Measurements from ENCODE around the gene ANKRD66. TPM values are rescaled to one million over a fixed set of nuclear protein-coding genes. Genes with fewer than 3 reads are reported as not detected.

ANKRD66 gene
- total RNA-seq, 5 donors from 2014 or later (not counting 1 experiment from before 2014, with no cell fraction given) = not detected

DNA sequence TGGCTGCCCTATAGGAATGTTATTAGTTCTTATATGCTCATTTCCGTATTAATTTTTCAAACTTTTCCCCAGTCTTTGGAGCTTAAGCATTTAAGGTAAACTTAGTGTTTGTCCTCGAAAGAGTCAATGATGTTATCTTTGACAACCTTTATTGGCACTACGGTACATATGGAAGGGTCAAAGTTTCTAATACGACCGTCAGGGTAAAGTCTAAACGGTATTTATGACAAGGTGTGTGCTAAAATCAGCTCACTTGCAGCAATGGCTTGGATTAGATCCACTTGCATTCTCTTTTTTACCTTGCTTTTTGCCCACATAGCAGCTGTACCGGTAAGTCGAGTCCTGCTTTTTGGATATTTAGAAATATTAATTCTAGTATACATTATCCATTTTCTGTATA lies 46.4 kb downstream of the ANKRD66 start, which contains the start of gene MEP1A:
Gene MEP1A (plus strand): TSS at position 252 of the 400 bp plus-strand sequence. CDS start 10 bp downstream, at position 262.
- Histone ChIP-seq H3K27ac (ENCODE audit: low read length) (no peak within 1 kb of the TSS), H3K4me1 (ENCODE audit: control insufficient read depth in 1 of 2, extremely low read depth in 1 of 2, insufficient read depth in 2 of 2, low read length in 2 of 2) (no peaks in the 10 kb centered on the region), H3K36me3 (ENCODE audit: control insufficient read depth in 2 of 2, extremely low read depth in 1 of 2, insufficient read depth in 1 of 2, low read length in 1 of 2) (no peaks in the 10 kb centered on the region), H3K27me3 (replicated peaks in 1 of 2; ENCODE audit: control insufficient read depth in 2 of 2, extremely low read depth in 1 of 2, insufficient read depth in 2 of 2, low read length in 1 of 2) (no peaks in the 10 kb centered on the region), H3K4me3 (ENCODE audit: control insufficient read depth in 1 of 2, extremely low read depth in 1 of 2, low read length in 1 of 2) (no peak within 1 kb of the TSS), H3K9me3 (no peaks in the 10 kb centered on the region)
- H3K27me3 Mint-ChIP-seq = peaks cover 7 to 26% of the 10 kb centered on the region in 2 donors
- no peaks in the 10 kb centered on the region for H3K9me3 Mint-ChIP-seq
- ChIA-PET POLR2A (no interaction called here), CTCF (no interaction called here)
- H3K27ac Mint-ChIP-seq = no peak within 1 kb of the TSS
- no peaks in the 10 kb centered on the region for H3K4me1 Mint-ChIP-seq
- no peak within 1 kb of the TSS for H3K4me3 Mint-ChIP-seq
- WGBS (ENCODE audit: insufficient coverage) = 79% methylated on average over 5 of the region's 8 CpGs
- ATAC-seq (replicated peaks in 1 of 4) (no peak), DNase-seq (no peak)
- H3K36me3 Mint-ChIP-seq = no peaks in the 10 kb centered on the region

DNA sequence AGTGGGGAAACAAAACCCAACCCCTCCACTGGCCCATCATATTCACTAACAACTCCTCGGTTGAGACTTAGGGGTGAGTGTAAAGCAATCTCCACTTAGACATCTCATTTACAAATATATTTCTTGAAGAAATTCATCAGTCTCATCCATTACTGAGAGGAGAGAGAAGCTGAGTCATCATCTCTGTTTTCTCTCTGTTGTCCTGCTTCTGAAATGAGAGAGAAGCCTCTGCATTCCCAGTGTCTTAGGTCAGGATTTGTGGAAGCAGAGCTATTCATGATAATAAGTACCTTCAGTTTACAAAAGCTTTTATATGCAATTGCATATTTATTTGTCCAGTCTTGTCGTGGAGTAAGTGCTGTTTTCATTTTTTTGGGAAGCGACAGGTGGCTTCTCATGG lies 47.3 kb downstream of the ANKRD66 start:
- no peak for DNase-seq
- CTCF ChIA-PET = no interaction called here
- WGBS (ENCODE audit: insufficient coverage) = no CpG with 5 or more reads among the region's 3 CpGs

DNA sequence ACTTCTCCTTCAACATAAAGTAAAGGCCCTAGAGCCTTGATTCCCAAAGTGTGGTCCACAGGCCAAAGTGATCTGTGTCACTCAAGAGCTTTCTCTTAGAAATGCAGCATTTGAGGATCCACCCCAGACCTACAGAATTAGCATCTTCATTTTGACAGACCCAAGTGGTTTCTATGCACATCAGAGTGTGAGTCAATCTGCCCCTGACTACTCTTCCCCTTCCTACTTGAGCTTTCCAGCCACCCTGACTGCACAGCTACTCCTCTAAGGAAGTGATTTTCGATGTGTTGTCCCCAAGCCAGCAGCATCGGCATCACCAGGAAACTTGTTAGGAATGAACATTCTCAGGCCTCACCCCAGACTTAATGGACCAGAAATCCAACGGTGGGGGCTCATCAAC lies 49.1 kb downstream of the ANKRD66 start:
- Mint-ChIP-seq H3K36me3 (no peaks in the 10 kb centered on the region), H3K9me3 (no peaks in the 10 kb centered on the region), H3K4me3 (no peak overlapping the region), H3K27me3 (peaks cover 7 to 19% of the 10 kb centered on the region in 2 donors), H3K4me1 (no peaks in the 10 kb centered on the region), H3K27ac (no peak overlapping the region)
- no peaks in the 10 kb centered on the region for H3K9me3 ChIP-seq
- ChIA-PET POLR2A (no interaction called here), CTCF (no interaction called here)
- H3K4me3 ChIP-seq (ENCODE audit: control insufficient read depth in 1 of 2, extremely low read depth in 1 of 2, low read length in 1 of 2) = no peak overlapping the region
- WGBS (ENCODE audit: insufficient coverage) = 86% methylated on average over 3 of the region's 3 CpGs
- no peaks in the 10 kb centered on the region for H3K36me3 ChIP-seq (ENCODE audit: control insufficient read depth in 2 of 2, extremely low read depth in 1 of 2, insufficient read depth in 1 of 2, low read length in 1 of 2)
- H3K4me1 ChIP-seq (ENCODE audit: control insufficient read depth in 1 of 2, extremely low read depth in 1 of 2, insufficient read depth in 2 of 2, low read length in 2 of 2) = no peaks in the 10 kb centered on the region
- no peak for ATAC-seq (replicated peaks in 1 of 4)
- H3K27me3 ChIP-seq (replicated peaks in 1 of 2; ENCODE audit: control insufficient read depth in 2 of 2, extremely low read depth in 1 of 2, insufficient read depth in 2 of 2, low read length in 1 of 2) = no peaks in the 10 kb centered on the region
- no peak for DNase-seq
- no peak overlapping the region for H3K27ac ChIP-seq (ENCODE audit: low read length)

More for the DNA sequence above, 47.3 kb downstream of the ANKRD66 start:
- no peaks in the 10 kb centered on the region for H3K9me3 ChIP-seq
- H3K4me1 ChIP-seq (ENCODE audit: control insufficient read depth in 1 of 2, extremely low read depth in 1 of 2, insufficient read depth in 2 of 2, low read length in 2 of 2) = no peaks in the 10 kb centered on the region
- no peaks in the 10 kb centered on the region for H3K4me1 Mint-ChIP-seq
- H3K27ac ChIP-seq (ENCODE audit: low read length) = no peak overlapping the region
- H3K27ac Mint-ChIP-seq = no peak overlapping the region
- H3K36me3 ChIP-seq (ENCODE audit: control insufficient read depth in 2 of 2, extremely low read depth in 1 of 2, insufficient read depth in 1 of 2, low read length in 1 of 2) = no peaks in the 10 kb centered on the region
- no peak overlapping the region for H3K4me3 ChIP-seq (ENCODE audit: control insufficient read depth in 1 of 2, extremely low read depth in 1 of 2, low read length in 1 of 2)
- peaks cover 7 to 24% of the 10 kb centered on the region in 2 donors for H3K27me3 Mint-ChIP-seq
- POLR2A ChIA-PET = no interaction called here
- H3K27me3 ChIP-seq (replicated peaks in 1 of 2; ENCODE audit: control insufficient read depth in 2 of 2, extremely low read depth in 1 of 2, insufficient read depth in 2 of 2, low read length in 1 of 2) = no peaks in the 10 kb centered on the region
- no peaks in the 10 kb centered on the region for H3K36me3 Mint-ChIP-seq
- no peak for ATAC-seq (replicated peaks in 1 of 4)
- no peak overlapping the region for H3K4me3 Mint-ChIP-seq
- no peaks in the 10 kb centered on the region for H3K9me3 Mint-ChIP-seq

DNA sequence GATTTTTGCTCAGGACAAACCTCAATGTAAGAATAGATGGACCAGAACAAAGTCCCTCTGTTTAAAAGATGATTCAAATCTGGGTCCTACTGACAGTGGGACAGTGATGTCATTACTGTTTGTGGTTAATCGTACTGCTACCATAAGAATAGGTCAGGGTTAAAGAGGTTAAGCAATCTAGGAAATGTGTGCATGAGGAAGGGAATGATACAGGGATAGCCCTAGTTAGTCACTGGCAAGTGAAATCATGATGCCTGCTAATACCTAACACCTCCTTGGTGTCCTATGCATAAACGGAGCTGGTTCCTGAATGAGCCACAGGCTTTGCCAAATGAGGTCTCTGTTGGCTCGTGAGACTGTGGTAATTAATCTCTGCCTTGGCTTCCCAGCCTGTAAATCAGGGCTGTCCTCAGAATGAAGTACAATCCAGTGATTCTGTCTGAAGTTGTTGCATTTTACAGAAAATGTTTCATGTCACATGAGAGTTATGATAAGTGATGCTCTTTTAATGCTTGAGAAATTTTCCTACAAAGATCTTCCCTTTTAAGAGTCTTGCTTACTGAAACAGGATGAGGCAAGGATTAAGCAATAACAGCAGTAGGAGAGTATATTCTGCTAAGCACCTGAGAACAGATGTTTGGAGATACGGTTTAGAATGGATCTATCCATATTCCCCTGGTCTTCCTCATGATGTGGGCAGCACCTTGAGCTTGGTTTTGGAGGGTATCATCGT lies 50.3 kb downstream of the ANKRD66 start:
- no peak for ATAC-seq (replicated peaks in 1 of 4)
- no peaks in the 10 kb centered on the region for H3K36me3 Mint-ChIP-seq
- ChIA-PET POLR2A (no interaction called here), CTCF (no interaction called here)
- H3K27me3 ChIP-seq (replicated peaks in 1 of 2; ENCODE audit: control insufficient read depth in 2 of 2, extremely low read depth in 1 of 2, insufficient read depth in 2 of 2, low read length in 1 of 2) = no peaks in the 10 kb centered on the region
- H3K9me3 Mint-ChIP-seq = no peaks in the 10 kb centered on the region
- H3K4me3 ChIP-seq (ENCODE audit: control insufficient read depth in 1 of 2, extremely low read depth in 1 of 2, low read length in 1 of 2) = no peak overlapping the region
- H3K4me1 ChIP-seq (ENCODE audit: control insufficient read depth in 1 of 2, extremely low read depth in 1 of 2, insufficient read depth in 2 of 2, low read length in 2 of 2) = no peaks in the 10 kb centered on the region
- no peaks in the 10 kb centered on the region for H3K4me1 Mint-ChIP-seq
- DNase-seq = no peak
- H3K27ac Mint-ChIP-seq = no peak overlapping the region
- no peaks in the 10 kb centered on the region for H3K36me3 ChIP-seq (ENCODE audit: control insufficient read depth in 2 of 2, extremely low read depth in 1 of 2, insufficient read depth in 1 of 2, low read length in 1 of 2)
- H3K4me3 Mint-ChIP-seq = no peak overlapping the region
- H3K27ac ChIP-seq (ENCODE audit: low read length) = no peak overlapping the region
- 54% methylated on average over 3 of the region's 5 CpGs for WGBS (ENCODE audit: insufficient coverage)
- no peaks in the 10 kb centered on the region for H3K9me3 ChIP-seq
- peaks cover 7 to 19% of the 10 kb centered on the region in 2 donors for H3K27me3 Mint-ChIP-seq

DNA sequence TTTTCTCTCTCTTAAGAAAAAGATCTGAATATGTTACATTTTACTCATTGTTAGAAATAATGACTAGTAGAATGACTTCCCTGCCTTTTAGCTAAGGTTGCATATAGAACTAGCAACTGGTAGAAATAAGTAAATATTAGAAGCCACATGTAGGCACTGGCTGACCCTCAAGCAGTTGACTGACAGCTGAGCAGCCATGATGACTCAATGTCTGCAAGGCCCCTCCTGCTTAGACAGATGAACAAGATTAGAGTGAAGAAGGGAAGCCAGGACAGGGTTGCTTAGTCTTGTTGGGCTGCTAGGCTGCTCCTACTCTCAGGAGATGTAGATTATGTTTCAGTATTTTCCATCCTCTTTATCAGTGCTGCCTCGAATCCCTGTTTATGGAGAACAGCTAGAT lies 52.9 kb downstream of the ANKRD66 start:
- Mint-ChIP-seq H3K27me3 (peaks cover 5 to 22% of the 10 kb centered on the region in 2 donors), H3K36me3 (no peaks in the 10 kb centered on the region), H3K4me1 (no peaks in the 10 kb centered on the region), H3K27ac (no peak overlapping the region), H3K9me3 (no peaks in the 10 kb centered on the region), H3K4me3 (no peak overlapping the region)
- WGBS (ENCODE audit: insufficient coverage) = no CpG with 5 or more reads among the region's 1 CpG
- H3K4me1 ChIP-seq (ENCODE audit: control insufficient read depth in 1 of 2, extremely low read depth in 1 of 2, insufficient read depth in 2 of 2, low read length in 2 of 2) = no peaks in the 10 kb centered on the region
- no peaks in the 10 kb centered on the region for H3K9me3 ChIP-seq
- no peaks in the 10 kb centered on the region for H3K27me3 ChIP-seq (replicated peaks in 1 of 2; ENCODE audit: control insufficient read depth in 2 of 2, extremely low read depth in 1 of 2, insufficient read depth in 2 of 2, low read length in 1 of 2)
- no peaks in the 10 kb centered on the region for H3K36me3 ChIP-seq (ENCODE audit: control insufficient read depth in 2 of 2, extremely low read depth in 1 of 2, insufficient read depth in 1 of 2, low read length in 1 of 2)
- ChIA-PET CTCF (no interaction called here), POLR2A (no interaction called here)
- H3K27ac ChIP-seq (ENCODE audit: low read length) = no peak overlapping the region
- no peak overlapping the region for H3K4me3 ChIP-seq (ENCODE audit: control insufficient read depth in 1 of 2, extremely low read depth in 1 of 2, low read length in 1 of 2)
- ATAC-seq (replicated peaks in 1 of 4) (no peak), DNase-seq (no peak)

DNA sequence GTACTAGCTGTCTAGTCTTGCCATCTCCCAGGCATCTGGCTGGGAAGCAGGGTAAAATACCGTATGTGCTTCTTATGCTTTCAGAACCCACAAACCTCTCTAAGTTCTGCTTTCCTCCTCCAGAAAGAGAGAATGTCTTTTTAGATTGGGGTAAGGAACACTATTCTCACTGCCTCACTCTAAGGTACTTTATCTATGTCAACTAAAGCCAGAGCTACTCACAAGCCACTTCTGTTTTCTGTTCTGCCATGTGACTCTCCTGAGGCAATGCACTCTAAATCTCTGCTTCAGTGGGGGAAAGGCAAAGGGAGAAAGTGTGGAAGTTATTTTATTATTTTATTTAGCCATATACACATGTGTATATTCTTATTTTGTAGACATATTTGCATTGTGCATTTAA lies 62.1 kb downstream of the ANKRD66 start:
- ATAC-seq (replicated peaks in 1 of 4) (no peak), DNase-seq (no peak)
- Histone ChIP-seq H3K4me3 (ENCODE audit: control insufficient read depth in 1 of 2, extremely low read depth in 1 of 2, low read length in 1 of 2) (no peak overlapping the region), H3K9me3 (no peaks in the 10 kb centered on the region), H3K4me1 (ENCODE audit: control insufficient read depth in 1 of 2, extremely low read depth in 1 of 2, insufficient read depth in 2 of 2, low read length in 2 of 2) (no peaks in the 10 kb centered on the region), H3K27ac (ENCODE audit: low read length) (no peak overlapping the region), H3K36me3 (ENCODE audit: control insufficient read depth in 2 of 2, extremely low read depth in 1 of 2, insufficient read depth in 1 of 2, low read length in 1 of 2) (no peaks in the 10 kb centered on the region), H3K27me3 (replicated peaks in 1 of 2; ENCODE audit: control insufficient read depth in 2 of 2, extremely low read depth in 1 of 2, insufficient read depth in 2 of 2, low read length in 1 of 2) (no peaks in the 10 kb centered on the region)
- peaks cover 0 to 10% (median 0%) of the 10 kb centered on the region in 3 donors for H3K9me3 Mint-ChIP-seq
- no peaks in the 10 kb centered on the region for H3K36me3 Mint-ChIP-seq
- no CpG with 5 or more reads among the region's 1 CpG for WGBS (ENCODE audit: insufficient coverage)
- POLR2A ChIA-PET = no interaction called here
- CTCF ChIA-PET = no interaction called here
- no peak overlapping the region for H3K27ac Mint-ChIP-seq
- peaks cover 32 to 37% of the 10 kb centered on the region in 2 donors for H3K27me3 Mint-ChIP-seq
- no peaks in the 10 kb centered on the region for H3K4me1 Mint-ChIP-seq
- H3K4me3 Mint-ChIP-seq = no peak overlapping the region

All from T-cell (primary cell).